Astrocyte of the spinal cord (primary cell): ENCODE results near the gene EML5.
"Not testable (repeated sequence)": the region's sequence is repeated elsewhere in the genome, so short reads cannot be mapped to it uniquely, and the experiment has no call there.

ENCODE experiments used
- DNase-seq: peaks from one replicate; pipeline ENCODE4 v3.0.0; 2011; ENCODE audit warnings: low read depth, low spot score
- H3K4me3 ChIP-seq: 2 replicates; pipeline ENCODE4 v1.5.1; 2011; ENCODE audit warnings: low read depth, mild to moderate bottlenecking, low read length, moderate library complexity
- CTCF ChIP-seq: IDR thresholded peaks from 2 replicates; pipeline ENCODE4 v1.5.1; 2012; ENCODE audit warnings: low read depth, mild to moderate bottlenecking, low read length, inconsistent platforms
- in situ Hi-C: cut with HindIII; loops from 2 replicates; pipeline ENCODE4 v1.10.0; 2017; ENCODE audit warnings: low sequenced_read_pairs

EML5 gene

GRCh38 chr14:88825078-88825458 lies 32.3 kb upstream of the EML5 start:
- peak; percentile 31 for DNase-seq
- H3K4me3 ChIP-seq = peak overlapping the region; percentile 72
- in situ Hi-C loops = no loop called here
- TF ChIP-seq CTCF = no peak

GRCh38 chr14:88824314-88825077 lies 31.7 kb upstream of the EML5 start, which contains the start of gene TTC8:
TSS of gene TTC8 (plus strand) at chr14:88824651. CDS start at chr14:88824708, 57 bp downstream.
- peak; percentile 93 for DNase-seq
- no peak for TF ChIP-seq CTCF
- in situ Hi-C loops = no loop called here
- peak within 1 kb of the TSS; percentile 72 for H3K4me3 ChIP-seq

GRCh38 chr14:88823968-88824313 lies 31.2 kb upstream of the EML5 start:
- DNase-seq = no peak
- in situ Hi-C loops = no loop called here
- no peak for TF ChIP-seq CTCF
- peak overlapping the region; percentile 72 for H3K4me3 ChIP-seq

- TF ChIP-seq CTCF = no peak
- no peak overlapping the region for H3K4me3 ChIP-seq
- in situ Hi-C loops = no loop called here
- DNase-seq = no peak
Observed at GRCh38 chr14:88821888-88822287, 29.1 kb upstream of the EML5 start.

GRCh38 chr14:88821378-88821777 lies 28.6 kb upstream of the EML5 start:
- in situ Hi-C loops = no loop called here
- H3K4me3 ChIP-seq = no peak overlapping the region
- DNase-seq = no peak
- TF ChIP-seq CTCF = no peak

- in situ Hi-C loops, DNase-seq, H3K4me3 ChIP-seq: not testable (repeated sequence)
Observed at GRCh38 chr14:88819674-88820073, 26.9 kb upstream of the EML5 start.

- TF ChIP-seq CTCF = no peak
- no peak overlapping the region for H3K4me3 ChIP-seq
- in situ Hi-C loops = no loop called here
- no peak for DNase-seq
Observed at GRCh38 chr14:88818018-88818417, 25.3 kb upstream of the EML5 start.
